Panc1 (cell line): ENCODE measurements around the gene SNUPN. TPM values are rescaled to one million over a fixed set of nuclear protein-coding genes. Genes with fewer than 3 reads are reported as not detected.

ENCODE experiments used
- ATAC-seq: fragments of 200-7000 bp; cut with Tn5 transposase; 2 replicates; pipeline ENCODE4 v1.9.1; 2020; ENCODE audit warnings: mild to moderate bottlenecking, moderate library complexity
- BruUV-seq: library from RNA; stranded (reverse); fragments of 400-500 nt; replicated peaks from 2 replicates; lab custom pipeline; 2021; lab: Mats Ljungman, UMichigan
- CTCF ChIA-PET: fragments of 300-600 bp; sonication (Branson Sonifier 250); formaldehyde crosslinking; loops from one replicate; lab custom pipeline; 2022; ENCODE audit warnings: antibody characterized with exemption; lab: Charles Lee
- POLR2A ChIA-PET: fragments of 300-600 bp; sonication (Branson Sonifier 250); formaldehyde crosslinking; loops from one replicate; lab custom pipeline; 2022; ENCODE audit warnings: antibody characterized with exemption; lab: Charles Lee
- DNase-seq: peaks from one replicate; pipeline ENCODE4 v3.0.0-alpha.2; 2010; ENCODE audit warnings: low read depth, low spot score
- H3K27ac ChIP-seq: 2 replicates; pipeline ENCODE4 v1.5.1; 2011; ENCODE audit warnings: mild to moderate bottlenecking, low read length, inconsistent platforms
- H3K27me3 ChIP-seq: fragments of 200-500 bp; sonication (Bioruptor generic); 2 replicates; pipeline ENCODE4 v1.6.0; 2014; ENCODE audit warnings: low read length, inconsistent platforms; ENCODE audit not compliant: control insufficient read depth, insufficient read depth
- H3K36me3 ChIP-seq: fragments of 200-500 bp; sonication (Bioruptor generic); 2 replicates; pipeline ENCODE4 v1.5.1; 2014; ENCODE audit warnings: inconsistent platforms, mild to moderate bottlenecking, low read length, moderate library complexity; ENCODE audit not compliant: control insufficient read depth, insufficient read depth
- H3K4me1 ChIP-seq: 2 replicates; pipeline ENCODE4 v1.5.1; 2011; ENCODE audit warnings: inconsistent platforms, mild to moderate bottlenecking, low read length, moderate library complexity; ENCODE audit not compliant: control insufficient read depth, insufficient read depth
- H3K4me3 ChIP-seq, 2 experiments: 2 replicates each; pipeline ENCODE4 v1.5.1; 2011 to 2012; ENCODE audit warnings: low read depth in 2 of 2, low read length in 2 of 2, mild to moderate bottlenecking in 2 of 2, inconsistent platforms in 1 of 2, moderate library complexity in 1 of 2
- H3K9me3 ChIP-seq: fragments of 200-500 bp; sonication (Bioruptor generic); 2 replicates; pipeline ENCODE4 v1.5.1; 2014; ENCODE audit warnings: low read depth, mild to moderate bottlenecking, inconsistent platforms, low read length, moderate library complexity; ENCODE audit not compliant: control insufficient read depth, insufficient read depth
- CTCF ChIP-seq: fragments of 450-650 bp; IDR thresholded peaks from 2 replicates; pipeline ENCODE4 v1.5.1; 2017; ENCODE audit warnings: mild to moderate bottlenecking
- POLR2AphosphoS5 ChIP-seq: IDR thresholded peaks from 2 replicates; pipeline ENCODE4 v1.6.1; 2012; ENCODE audit warnings: mild to moderate bottlenecking, low read depth, low read length, moderate library complexity
- REST ChIP-seq, 2 experiments: IDR thresholded peaks; 2 replicates each; pipeline ENCODE4 v1.6.1; 2011 to 2012; ENCODE audit warnings: low read depth in 2 of 2, control low read depth in 1 of 2, low read length in 1 of 2, mild to moderate bottlenecking in 1 of 2, moderate library complexity in 1 of 2; ENCODE audit not compliant: insufficient read depth in 1 of 2
- SIN3A ChIP-seq: IDR thresholded peaks from 2 replicates; pipeline ENCODE4 v1.6.1; 2012; ENCODE audit warnings: low read depth, mild to moderate bottlenecking, low read length, moderate library complexity, borderline replicate concordance; ENCODE audit not compliant: insufficient read depth
- TCF7L2 ChIP-seq: IDR thresholded peaks from 2 replicates; pipeline ENCODE4 v1.6.1; 2011; ENCODE audit warnings: mild to moderate bottlenecking, low read depth, low read length, inconsistent platforms
- in situ Hi-C: cut with HindIII; loops from 2 replicates; pipeline ENCODE4 v1.10.0; 2016; ENCODE audit warnings: low sequenced_read_pairs, low pct_unique_long_range_greater_than_20kb
- intact Hi-C: fragments of 100-400 bp; cut with micrococcal nuclease; formaldehyde crosslinking; loops from one replicate; pipeline ENCODE4 v1.10.0; 2022; ENCODE audit not compliant: unreplicated experiment
- total RNA-seq: library from RNA; stranded (reverse); gene quantifications from one replicate; pipeline ENCODE4 v1.2.1, GENCODE V29; 2021; ENCODE audit not compliant: unreplicated experiment

SNUPN gene
- total RNA-seq, 1 experiment from 2014 or later = 52.1 TPM

- no peak for DNase-seq
- no peak for ATAC-seq
- Histone ChIP-seq H3K4me3 (no peak overlapping the region), H3K9me3 (no peaks in the 10 kb centered on the region), H3K27me3 (no peaks in the 10 kb centered on the region), H3K4me1 (peaks cover 8% of the 10 kb centered on the region), H3K36me3 (no peaks in the 10 kb centered on the region), H3K27ac (no peak overlapping the region)
- no TSS peak for BruUV-seq
- in situ Hi-C loops (no loop called here), intact Hi-C loops (no loop called here)
- CTCF ChIA-PET = no interaction called here
- TF ChIP-seq POLR2AphosphoS5 (no peak), REST (IDR thresholded peaks at IDR 0.05; ENCODE audit: insufficient read depth in 1 of 2, low read depth in 2 of 2, low read length in 1 of 2) (no peak), CTCF (no peak), TCF7L2 (no peak), SIN3A (no peak)
- POLR2A ChIA-PET = interaction anchor here (0.6 kb wide), 1 partner anchor 608 kb away, joined by 4 read pairs; no protein-coding TSS in a partner anchor
Observed at GRCh38 chr15:75656813-75657212, 31.3 kb upstream of the SNUPN start.

GRCh38 chr15:75656331-75656730 lies 30.8 kb upstream of the SNUPN start:
- Histone ChIP-seq H3K4me3 (no peak overlapping the region), H3K4me1 (peaks cover 12% of the 10 kb centered on the region), H3K9me3 (no peaks in the 10 kb centered on the region), H3K27ac (no peak overlapping the region), H3K36me3 (no peaks in the 10 kb centered on the region), H3K27me3 (no peaks in the 10 kb centered on the region)
- no TSS peak for BruUV-seq
- POLR2A ChIA-PET = interaction anchor here (0.6 kb wide), 1 partner anchor 609 kb away, joined by 4 read pairs; no protein-coding TSS in a partner anchor
- no peak for TF ChIP-seq REST (IDR thresholded peaks at IDR 0.05; ENCODE audit: insufficient read depth in 1 of 2, low read depth in 2 of 2, low read length in 1 of 2)
- no peak for TF ChIP-seq POLR2AphosphoS5
- TF ChIP-seq SIN3A = no peak
- TF ChIP-seq CTCF = no peak
- no peak for TF ChIP-seq TCF7L2
- CTCF ChIA-PET = no interaction called here
- ATAC-seq (no peak), DNase-seq (no peak)
- in situ Hi-C loops = no loop called here
- intact Hi-C loops = no loop called here
